HG03378 (cell line): Measurements from ENCODE around the gene C10orf105.

ENCODE experiments used
- ATAC-seq: cut with Tn5 transposase; IDR thresholded peaks from one replicate; pipeline ENCODE4 v1.9.1; 2021; ENCODE audit warnings: mild to moderate bottlenecking, moderate library complexity; ENCODE audit not compliant: unreplicated experiment

The C10orf105 gene

DNA sequence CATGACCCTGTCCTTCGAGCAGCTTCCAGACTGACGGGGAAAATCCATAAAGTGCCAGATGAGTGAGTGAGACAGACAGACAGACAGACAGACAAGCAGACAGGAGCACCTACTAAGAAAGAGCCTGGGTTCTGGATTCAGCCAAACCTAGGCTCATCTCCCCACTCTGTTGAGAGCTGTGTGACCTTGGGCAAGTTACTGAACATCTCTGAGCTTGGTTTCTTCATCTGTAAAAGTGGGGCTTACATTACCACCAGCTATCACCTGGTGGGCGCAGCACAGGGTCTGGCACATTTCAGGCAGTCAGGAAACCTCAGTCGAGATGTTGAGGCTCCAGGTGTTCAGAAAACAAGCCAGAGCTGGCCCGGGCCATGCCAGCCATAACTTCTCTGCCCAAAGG lies 37.6 kb downstream of the C10orf105 start:
- ATAC-seq: no peak

DNA sequence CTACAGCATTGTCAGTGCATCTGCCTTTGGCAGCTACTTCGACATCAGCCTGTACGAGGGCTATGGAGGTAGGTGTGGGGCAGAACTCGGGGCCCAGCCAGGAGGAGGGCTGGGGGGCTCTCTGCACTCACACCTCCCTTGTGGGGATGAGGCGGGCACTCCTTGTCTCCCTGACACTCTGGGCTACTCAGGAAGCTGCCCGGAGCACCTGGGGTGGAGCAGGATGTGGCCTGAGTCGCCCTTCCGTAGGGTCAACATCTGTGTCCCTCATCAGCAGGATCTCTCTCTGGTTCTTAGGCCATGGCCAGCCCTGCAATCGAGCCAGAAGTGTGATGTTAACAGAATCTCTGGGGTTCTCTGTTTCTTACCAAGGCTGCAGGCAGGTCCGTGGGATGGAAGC lies 40.2 kb downstream of the C10orf105 start:
- no peak for ATAC-seq

DNA sequence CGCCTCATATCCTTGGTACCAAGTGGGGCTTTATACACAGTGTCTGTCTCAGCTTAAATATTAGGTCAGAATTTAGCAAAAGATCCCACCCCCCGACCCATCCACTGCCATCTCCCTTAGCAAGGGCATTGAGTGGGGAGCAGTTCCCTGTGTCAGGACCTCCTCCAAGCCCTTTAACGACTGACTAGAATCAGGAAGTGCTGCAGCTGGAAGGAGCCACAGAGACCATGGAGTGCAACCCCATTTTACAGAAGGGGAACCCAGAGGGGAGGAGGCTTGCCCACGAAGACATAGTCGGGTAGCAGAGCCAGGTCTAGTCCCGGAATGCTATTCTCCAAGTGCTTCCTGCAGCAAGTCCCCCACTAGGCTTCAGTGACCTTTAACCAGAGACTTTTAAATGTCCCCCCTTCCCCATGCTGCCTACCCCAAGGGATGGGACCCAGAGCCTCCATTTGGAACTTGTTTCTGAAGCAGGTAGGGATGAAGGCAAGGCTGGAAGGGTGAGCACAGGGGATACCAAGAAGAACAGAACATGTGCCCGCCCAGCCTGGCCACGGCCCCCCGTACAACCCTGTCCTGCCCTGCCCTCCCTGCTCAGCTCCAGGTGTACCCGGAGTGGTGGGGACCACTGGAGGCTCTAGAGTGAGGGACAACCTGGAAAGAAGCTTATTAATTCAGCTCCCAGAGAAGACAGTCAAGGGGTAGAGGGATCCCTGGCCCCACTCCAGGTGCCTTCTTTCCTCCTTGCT lies 41.3 kb downstream of the C10orf105 start:
- no peak for ATAC-seq

GRCh38 chr10:71677261-71677660 lies 42.3 kb downstream of the C10orf105 start:
- no peak for ATAC-seq

GRCh38 chr10:71675295-71675970 lies 44.1 kb downstream of the C10orf105 start:
- no peak for ATAC-seq

- ATAC-seq: no peak
These were observed 47.3 kb downstream of the C10orf105 start for GRCh38 chr10:71671994-71672946.

DNA sequence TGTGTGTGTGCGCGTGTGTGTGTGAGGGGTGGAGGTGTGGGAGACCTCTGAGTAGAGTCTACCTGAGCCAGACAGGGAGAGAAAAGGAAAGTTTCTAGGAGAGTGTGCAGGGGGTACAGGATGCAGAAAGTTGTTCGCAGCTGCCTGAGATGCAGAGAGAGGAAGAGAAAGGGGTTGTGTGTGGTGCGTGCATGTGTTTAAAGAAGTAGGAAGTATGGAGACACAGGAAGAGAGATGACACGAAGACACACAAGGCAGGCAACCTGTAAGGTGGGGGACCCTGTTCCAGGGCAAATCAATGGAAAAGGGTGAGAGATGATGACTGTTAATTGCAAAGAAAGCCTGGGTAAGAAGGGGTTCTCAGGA lies 52.2 kb downstream of the C10orf105 start:
- no peak for ATAC-seq

GRCh38 chr10:71666639-71667386 lies 52.8 kb downstream of the C10orf105 start:
- ATAC-seq: no peak

DNA sequence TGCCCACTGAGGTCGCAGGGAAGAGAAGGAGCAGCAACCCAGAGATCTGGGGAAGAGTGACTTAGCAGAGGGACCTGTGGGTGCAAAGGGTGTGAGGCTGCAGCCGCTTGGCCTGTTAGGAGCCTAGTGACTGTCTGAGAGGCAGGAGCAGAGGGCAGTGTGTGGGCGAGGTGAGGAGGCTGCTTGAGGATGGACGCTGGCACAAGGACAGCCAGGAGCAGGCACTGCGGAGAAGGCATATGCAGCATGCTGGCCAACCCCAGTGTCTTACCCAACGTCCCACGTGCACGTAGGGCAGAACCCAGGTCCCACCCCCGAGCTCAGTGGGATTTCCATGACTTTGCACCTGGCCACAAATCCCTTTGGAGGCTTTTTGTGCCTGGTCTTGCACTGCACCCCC lies 54.1 kb downstream of the C10orf105 start:
- ATAC-seq: no peak

- no peak for ATAC-seq
These were observed 55.0 kb downstream of the C10orf105 start for GRCh38 chr10:71664585-71664984.

DNA sequence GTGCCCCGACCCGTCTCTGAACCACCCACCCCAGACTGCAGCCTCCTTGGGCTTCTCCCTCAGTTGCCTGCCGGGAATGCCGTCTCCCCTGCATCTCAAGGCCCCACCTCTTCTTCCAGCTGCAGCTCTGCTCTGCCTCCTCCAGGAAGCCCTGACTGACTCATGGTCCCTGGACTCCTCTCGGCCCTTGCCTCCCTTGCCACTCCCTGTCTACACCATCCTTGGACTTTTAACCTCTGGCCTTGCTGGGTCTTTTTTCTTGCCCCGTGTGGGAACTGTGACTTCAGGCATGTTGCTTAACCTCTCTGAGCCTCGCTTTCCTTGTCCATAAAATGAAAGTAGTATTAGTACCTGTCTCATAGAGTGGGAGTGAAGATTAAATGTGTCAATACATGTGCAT lies 56.3 kb downstream of the C10orf105 start:
- no peak for ATAC-seq

GRCh38 chr10:71661779-71662336 lies 57.7 kb downstream of the C10orf105 start:
- no peak for ATAC-seq
